ENCODE data around the gene NEK7.

DNA sequence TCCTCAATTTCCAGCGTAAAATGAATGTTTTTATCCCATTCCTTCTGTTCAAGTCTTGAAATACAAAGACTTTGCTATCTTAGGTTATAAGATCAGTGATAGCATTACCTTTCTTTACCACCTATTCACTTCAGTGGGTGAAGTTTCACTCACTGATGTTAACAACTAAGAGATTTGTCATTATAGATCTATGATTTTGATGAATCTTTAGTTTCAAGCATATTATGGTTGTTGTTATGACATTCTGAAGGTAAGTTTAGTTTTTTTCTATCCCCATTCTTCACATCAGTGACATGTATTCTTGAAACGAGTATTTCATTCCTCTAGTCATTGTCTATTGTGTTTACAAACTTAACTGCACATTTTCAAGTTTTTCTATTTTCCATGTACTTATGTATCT, 201.1 kb downstream of the NEK7 start:
- TF ChIP-seq, protein P1, sequence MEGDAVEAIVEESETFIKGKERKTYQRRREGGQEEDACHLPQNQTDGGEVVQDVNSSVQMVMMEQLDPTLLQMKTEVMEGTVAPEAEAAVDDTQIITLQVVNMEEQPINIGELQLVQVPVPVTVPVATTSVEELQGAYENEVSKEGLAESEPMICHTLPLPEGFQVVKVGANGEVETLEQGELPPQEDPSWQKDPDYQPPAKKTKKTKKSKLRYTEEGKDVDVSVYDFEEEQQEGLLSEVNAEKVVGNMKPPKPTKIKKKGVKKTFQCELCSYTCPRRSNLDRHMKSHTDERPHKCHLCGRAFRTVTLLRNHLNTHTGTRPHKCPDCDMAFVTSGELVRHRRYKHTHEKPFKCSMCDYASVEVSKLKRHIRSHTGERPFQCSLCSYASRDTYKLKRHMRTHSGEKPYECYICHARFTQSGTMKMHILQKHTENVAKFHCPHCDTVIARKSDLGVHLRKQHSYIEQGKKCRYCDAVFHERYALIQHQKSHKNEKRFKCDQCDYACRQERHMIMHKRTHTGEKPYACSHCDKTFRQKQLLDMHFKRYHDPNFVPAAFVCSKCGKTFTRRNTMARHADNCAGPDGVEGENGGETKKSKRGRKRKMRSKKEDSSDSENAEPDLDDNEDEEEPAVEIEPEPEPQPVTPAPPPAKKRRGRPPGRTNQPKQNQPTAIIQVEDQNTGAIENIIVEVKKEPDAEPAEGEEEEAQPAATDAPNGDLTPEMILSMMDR (IDR thresholded peaks at IDR 0.05) = no peak
- TF ChIP-seq EP300 (IDR thresholded peaks at IDR 0.05) = no peak
- TF ChIP-seq POLR2A (IDR thresholded peaks at IDR 0.05) = no peak

Data from tibial nerve (tissue), 4 donors.